ENCODE measurements around the gene PTH1R.
"Not testable (repeated sequence)": the region's sequence is repeated elsewhere in the genome, so short reads cannot be mapped to it uniquely, and the experiment has no call there.

Gene PTH1R

DNA sequence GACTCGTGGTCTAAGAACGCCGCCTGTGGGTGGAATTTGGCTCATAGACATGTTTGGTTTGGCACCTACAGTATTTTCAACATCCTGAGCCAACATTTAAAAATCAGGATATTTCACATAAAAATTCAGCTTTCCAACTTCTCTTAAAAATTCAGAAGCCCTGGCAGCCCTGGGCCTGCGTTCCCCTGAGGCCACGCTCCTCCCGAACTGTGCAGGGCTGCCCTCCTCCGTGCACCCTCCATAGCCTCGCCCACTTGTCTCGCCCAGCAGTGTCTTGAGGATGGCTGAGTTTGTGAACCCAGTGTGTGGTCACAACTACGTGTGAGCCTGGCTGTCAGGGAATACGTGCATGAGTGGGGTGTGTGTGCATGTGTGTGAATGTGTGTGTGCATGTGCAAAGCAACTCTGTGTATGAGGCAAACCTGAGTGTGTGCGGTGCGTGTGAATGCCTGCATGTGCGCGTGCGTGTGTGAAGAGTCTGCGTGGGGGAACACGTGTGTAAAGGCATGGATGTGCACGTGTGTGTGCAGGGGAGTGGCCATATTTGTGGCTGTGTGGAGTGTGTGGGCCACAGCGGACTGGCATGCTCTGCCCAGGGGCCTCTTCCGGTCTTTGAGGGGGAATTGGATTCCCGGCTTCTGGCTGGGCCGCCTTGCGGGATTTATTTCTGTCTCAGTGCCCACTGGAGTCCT lies 30.9 kb downstream of the PTH1R start:
- DNase-seq (ENCODE audit: low read depth): no peak
- H3K4me3 ChIP-seq (ENCODE audit: low read length): no peak overlapping the region
- TF ChIP-seq, protein P1, sequence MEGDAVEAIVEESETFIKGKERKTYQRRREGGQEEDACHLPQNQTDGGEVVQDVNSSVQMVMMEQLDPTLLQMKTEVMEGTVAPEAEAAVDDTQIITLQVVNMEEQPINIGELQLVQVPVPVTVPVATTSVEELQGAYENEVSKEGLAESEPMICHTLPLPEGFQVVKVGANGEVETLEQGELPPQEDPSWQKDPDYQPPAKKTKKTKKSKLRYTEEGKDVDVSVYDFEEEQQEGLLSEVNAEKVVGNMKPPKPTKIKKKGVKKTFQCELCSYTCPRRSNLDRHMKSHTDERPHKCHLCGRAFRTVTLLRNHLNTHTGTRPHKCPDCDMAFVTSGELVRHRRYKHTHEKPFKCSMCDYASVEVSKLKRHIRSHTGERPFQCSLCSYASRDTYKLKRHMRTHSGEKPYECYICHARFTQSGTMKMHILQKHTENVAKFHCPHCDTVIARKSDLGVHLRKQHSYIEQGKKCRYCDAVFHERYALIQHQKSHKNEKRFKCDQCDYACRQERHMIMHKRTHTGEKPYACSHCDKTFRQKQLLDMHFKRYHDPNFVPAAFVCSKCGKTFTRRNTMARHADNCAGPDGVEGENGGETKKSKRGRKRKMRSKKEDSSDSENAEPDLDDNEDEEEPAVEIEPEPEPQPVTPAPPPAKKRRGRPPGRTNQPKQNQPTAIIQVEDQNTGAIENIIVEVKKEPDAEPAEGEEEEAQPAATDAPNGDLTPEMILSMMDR (conservative IDR thresholded peaks at IDR 0.05; ENCODE audit: low read depth, low read length): no peak

- H3K4me3 ChIP-seq (ENCODE audit: low read length): no peak overlapping the region
- no peak for DNase-seq (ENCODE audit: low read depth)
- TF ChIP-seq, protein P1 (conservative IDR thresholded peaks at IDR 0.05; ENCODE audit: low read depth, low read length): no peak
These were observed 31.5 kb downstream of the PTH1R start for GRCh38 chr3:46908986-46909534.

GRCh38 chr3:46909535-46910161 lies 32.1 kb downstream of the PTH1R start:
- no peak for DNase-seq (ENCODE audit: low read depth)
- no peak overlapping the region for H3K4me3 ChIP-seq (ENCODE audit: low read length)
- TF ChIP-seq, protein P1 (conservative IDR thresholded peaks at IDR 0.05; ENCODE audit: low read depth, low read length): peak; percentile 86

GRCh38 chr3:46910166-46910760 lies 32.7 kb downstream of the PTH1R start:
- no peak overlapping the region for H3K4me3 ChIP-seq (ENCODE audit: low read length)
- TF ChIP-seq, protein P1 (conservative IDR thresholded peaks at IDR 0.05; ENCODE audit: low read depth, low read length): no peak
- no peak for DNase-seq (ENCODE audit: low read depth)

DNA sequence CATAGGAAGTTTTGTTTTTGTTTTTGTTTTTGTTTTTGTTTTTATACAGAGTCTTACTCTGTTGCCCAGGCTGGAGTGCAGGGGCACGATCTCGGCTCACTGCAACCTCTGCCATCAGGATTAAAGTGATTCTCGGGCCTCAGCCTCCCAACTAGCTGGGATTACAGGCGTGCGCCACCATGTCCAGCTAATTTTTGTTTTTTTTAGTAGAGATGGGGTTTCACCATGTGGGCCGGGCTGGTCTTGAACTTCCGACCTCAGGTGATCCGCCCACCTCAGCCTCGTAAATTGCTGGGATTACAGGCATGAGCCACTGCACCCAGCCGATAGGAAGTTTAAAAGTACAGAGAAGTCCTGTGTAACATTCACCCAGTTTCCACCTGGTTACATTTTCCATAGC lies 33.4 kb downstream of the PTH1R start:
- not testable (repeated sequence) for H3K4me3 ChIP-seq (ENCODE audit: low read length); DNase-seq (ENCODE audit: low read depth)

DNA sequence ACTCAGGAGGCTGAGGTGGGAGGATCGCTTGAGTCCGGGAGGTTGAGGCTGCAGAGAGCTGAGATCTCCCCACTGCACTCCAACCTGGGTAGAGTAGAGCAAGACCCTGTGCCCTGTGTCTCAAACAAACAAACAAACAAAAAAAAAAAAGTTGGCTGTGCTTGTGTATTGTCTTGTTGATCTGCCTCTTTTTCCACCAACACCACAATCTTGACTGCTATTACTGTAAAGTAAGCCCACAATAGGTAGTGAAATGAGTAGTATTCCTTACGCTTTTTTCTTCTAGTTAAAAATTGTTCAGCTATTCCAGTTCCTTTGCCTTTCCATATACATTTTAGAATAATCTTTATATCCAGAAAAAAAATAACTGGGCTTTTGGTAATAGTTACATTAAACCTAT lies 35.5 kb downstream of the PTH1R start:
- TF ChIP-seq, protein P1 (conservative IDR thresholded peaks at IDR 0.05; ENCODE audit: low read depth, low read length): no peak
- no peak for DNase-seq (ENCODE audit: low read depth)
- H3K4me3 ChIP-seq (ENCODE audit: low read length): no peak overlapping the region

- TF ChIP-seq, protein P1 (conservative IDR thresholded peaks at IDR 0.05; ENCODE audit: low read depth, low read length): no peak
- H3K4me3 ChIP-seq (ENCODE audit: low read length): no peak overlapping the region
- DNase-seq (ENCODE audit: low read depth): no peak
These were observed 36.1 kb downstream of the PTH1R start for GRCh38 chr3:46913644-46914043.
